ENCODE results near the gene EBP.

DNA sequence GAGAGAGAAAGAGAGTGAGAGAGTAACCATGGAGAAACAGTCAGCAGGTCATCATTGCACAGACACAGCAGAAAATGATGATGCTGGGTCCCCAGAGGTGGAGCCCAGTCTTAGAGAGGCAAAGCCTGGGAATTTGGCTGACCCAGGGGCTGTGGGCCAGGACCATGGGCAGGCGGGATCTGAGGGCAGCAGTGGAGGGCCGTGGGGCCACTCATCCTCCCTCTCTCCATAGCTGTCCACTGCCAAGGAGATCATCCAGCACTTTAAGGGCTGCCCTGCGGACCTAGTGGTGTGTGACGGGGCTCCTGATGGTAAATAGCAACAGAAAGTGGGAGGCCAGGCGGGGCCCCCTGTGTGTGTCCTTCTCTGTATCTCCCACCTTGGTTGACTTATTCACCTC, 42.8 kb upstream of the EBP start:
- TF ChIP-seq GATA2 (IDR thresholded peaks at IDR 0.05; ENCODE audit: low read depth, low read length) (no peak), GATA3 (IDR thresholded peaks at IDR 0.05; ENCODE audit: low read depth, low read length) (no peak)

Measured in SH-SY5Y (cell line).